Uterus (tissue), 4 donors: Measurements from ENCODE around the gene AGPAT1. TPM values are rescaled to one million over a fixed set of nuclear protein-coding genes. Genes with fewer than 3 reads are reported as not detected.
A peak's percentile ranks its signal among the peaks of the same experiment; 100 is the strongest.

ENCODE experiments used
- DNase-seq, 2 donors: peaks; one replicate each; pipeline ENCODE4 v3.0.0-alpha.2; 2019 to 2020
- H3K27ac ChIP-seq, 2 donors: fragments of 200-600 bp; sonication (generic); 1 replicate in 1 of 2; 2 replicates in 1 of 2; pipeline ENCODE4 v1.5.1; 2016 to 2018
- H3K27me3 ChIP-seq, 2 donors: fragments of 200-600 bp; sonication (generic); one replicate each; pipeline ENCODE4 v1.5.1; 2018 to 2019; ENCODE audit warnings: control low read depth in 1 of 2
- H3K36me3 ChIP-seq, 2 donors: fragments of 200-600 bp; sonication (generic); one replicate each; pipeline ENCODE4 v1.5.1; 2019; ENCODE audit warnings: control low read depth in 1 of 2
- H3K4me1 ChIP-seq, 2 donors: fragments of 200-600 bp; sonication (generic); one replicate each; pipeline ENCODE4 v1.5.1; 2018 to 2019; ENCODE audit warnings: control low read depth in 1 of 2
- H3K4me3 ChIP-seq, 2 donors: fragments of 200-600 bp; sonication (generic); 1 replicate in 1 of 2; 2 replicates in 1 of 2; pipeline ENCODE4 v1.5.1; 2018 to 2019; ENCODE audit warnings: mild to moderate bottlenecking in 1 of 2
- H3K9me3 ChIP-seq, 2 donors: fragments of 200-600 bp; sonication (generic); one replicate each; pipeline ENCODE4 v1.5.1; 2019; ENCODE audit warnings: control low read depth in 1 of 2
- CTCF ChIP-seq, 4 experiments: fragments of 200-600 bp in 2 of 4; fragments of 450-650 bp in 2 of 4; sonication (generic) in 2 of 4; IDR thresholded peaks; one replicate each; pipeline ENCODE4 v1.5.1; 2016 to 2019; ENCODE audit warnings: antibody characterized with exemption in 4 of 4, mild to moderate bottlenecking in 2 of 4, moderate library complexity in 1 of 4
- POLR2A ChIP-seq, 2 donors: fragments of 450-650 bp; IDR thresholded peaks; one replicate each; pipeline ENCODE4 v1.6.1; 2016; ENCODE audit warnings: antibody characterized with exemption in 2 of 2, mild to moderate bottlenecking in 1 of 2, moderate library complexity in 1 of 2
- intact Hi-C: fragments of 100-400 bp; cut with DNase I; formaldehyde crosslinking; loops from one replicate; pipeline ENCODE4 v1.15.1; 2023; ENCODE audit warnings: low total_unique reads
- total RNA-seq, 4 donors: library from RNA; depleted of rRNA in 3 of 4; stranded (reverse); fragments of >200 nt in 3 of 4; gene quantifications; one replicate each; pipeline versions ENCODE4 v1.1.0 to v1.2.4, GENCODE V29; 2014 to 2023
- donor health status: DM: yes; HTN: yes; CAD: no.

AGPAT1 gene
- total RNA-seq, 4 donors from 2014 or later = 14.2 to 71.2 (median 37.7) TPM

GRCh38 chr6:32198345-32198696 lies 22.4 kb upstream of the AGPAT1 start:
- no peaks in the 10 kb centered on the region for H3K27me3 ChIP-seq
- no peaks in the 10 kb centered on the region for H3K36me3 ChIP-seq
- H3K9me3 ChIP-seq = no peaks in the 10 kb centered on the region
- intact Hi-C loops = no loop called here
- TF ChIP-seq CTCF (IDR thresholded peaks at IDR 0.05) (no peak), POLR2A (IDR thresholded peaks at IDR 0.05) (no peak)
- no peak overlapping the region for H3K27ac ChIP-seq
- DNase-seq = no peak
- no peak overlapping the region for H3K4me3 ChIP-seq
- H3K4me1 ChIP-seq = peaks cover 3 to 7% of the 10 kb centered on the region in 2 donors

- TF ChIP-seq CTCF (IDR thresholded peaks at IDR 0.05) (no peak), POLR2A (IDR thresholded peaks at IDR 0.05) (no peak)
- H3K36me3 ChIP-seq = no peaks in the 10 kb centered on the region
- intact Hi-C loops = no loop called here
- H3K4me3 ChIP-seq = peak overlapping the region; percentile 69 to 89
- no peaks in the 10 kb centered on the region for H3K27me3 ChIP-seq
- H3K27ac ChIP-seq = peak overlapping the region; percentile 100
- H3K4me1 ChIP-seq = peaks cover 3 to 7% of the 10 kb centered on the region in 2 donors
- peak in 1 of 2 donors; percentile 64 for DNase-seq
- no peaks in the 10 kb centered on the region for H3K9me3 ChIP-seq
Observed at GRCh38 chr6:32196682-32197616, 21.1 kb upstream of the AGPAT1 start.

GRCh38 chr6:32195902-32196681 lies 20.2 kb upstream of the AGPAT1 start:
- intact Hi-C loops = no loop called here

GRCh38 chr6:32195652-32195901 lies 19.7 kb upstream of the AGPAT1 start:
- Histone ChIP-seq H3K27ac (peak overlapping the region; percentile 100), H3K9me3 (no peaks in the 10 kb centered on the region), H3K4me3 (peak overlapping the region; percentile 69 to 89), H3K36me3 (no peaks in the 10 kb centered on the region), H3K4me1 (peaks cover 3 to 7% of the 10 kb centered on the region in 2 donors), H3K27me3 (no peaks in the 10 kb centered on the region)
- peak; percentile 20 to 77 (median 51) for TF ChIP-seq CTCF (IDR thresholded peaks at IDR 0.05)
- TF ChIP-seq POLR2A (IDR thresholded peaks at IDR 0.05) = no peak
- intact Hi-C loops = no loop called here
- DNase-seq = peak; percentile 100

More at GRCh38 chr6:32195902-32196681, 20.2 kb upstream of the AGPAT1 start:
- DNase-seq = peak; percentile 92 to 96
- Histone ChIP-seq H3K9me3 (no peaks in the 10 kb centered on the region), H3K27ac (peak overlapping the region; percentile 100), H3K36me3 (no peaks in the 10 kb centered on the region), H3K4me1 (peaks cover 3 to 7% of the 10 kb centered on the region in 2 donors), H3K27me3 (no peaks in the 10 kb centered on the region), H3K4me3 (peak overlapping the region; percentile 69 to 89)
- TF ChIP-seq POLR2A (IDR thresholded peaks at IDR 0.05) (peak; percentile 96 to 100), CTCF (IDR thresholded peaks at IDR 0.05) (no peak)
